ENCODE data around the gene SHMT2. TPM values are rescaled to one million over a fixed set of nuclear protein-coding genes. Genes with fewer than 3 reads are reported as not detected.

SHMT2 gene
- total and polyA plus RNA-seq, 9 of the 15 experiments (the other 6 are each of a cell fraction or from before 2014, with no cell fraction given): 46.1 to 319 (median 115) TPM

DNA sequence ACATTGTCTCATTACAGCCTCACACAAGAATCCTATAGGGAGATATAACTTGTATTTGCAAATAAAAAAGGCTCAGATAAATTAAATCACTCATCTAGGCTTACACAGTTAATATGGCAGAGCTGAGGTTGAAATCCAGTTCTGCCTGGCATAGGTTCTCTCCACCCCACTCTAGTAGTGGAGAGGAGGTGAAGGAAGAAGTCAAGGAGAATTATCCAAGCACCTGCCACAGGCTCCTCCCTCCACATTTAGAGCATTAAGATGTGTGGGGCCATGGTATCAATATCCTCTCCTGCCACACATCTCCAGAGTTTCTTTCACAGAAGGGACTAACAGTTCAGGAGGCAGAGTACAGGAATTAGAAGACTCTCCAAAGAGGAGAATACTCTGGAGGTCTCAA lies 44.0 kb downstream of the SHMT2 start:
- H3K27ac ChIP-seq (ENCODE audit: extremely low read depth, low read depth, low read length): no peak overlapping the region
- FAIRE-seq (no peak), DNase-seq (ENCODE audit: extremely low read depth in 1 of 4, low spot score in 3 of 4) (no peak), ATAC-seq (no peak)
- H3K79me2 ChIP-seq (ENCODE audit: control insufficient read depth, insufficient read depth, low read length): no peaks in the 10 kb centered on the region
- H3K27me3 ChIP-seq (ENCODE audit: control insufficient read depth in 2 of 2, insufficient read depth in 2 of 2, low read length in 2 of 2): no peaks in the 10 kb centered on the region
- H3K4me3 ChIP-seq: no peak overlapping the region
- H3K36me3 ChIP-seq (ENCODE audit: control insufficient read depth, insufficient read depth, low read length): peaks cover 35% of the 10 kb centered on the region; the same call in 2 of the 3 replicates
- BruUV-seq (replicated peaks): no TSS peak
- H4K20me1 ChIP-seq (replicated peaks; ENCODE audit: control insufficient read depth, insufficient read depth, low read length): no peaks in the 10 kb centered on the region
- peaks cover 5 to 11% of the 10 kb centered on the region in 2 experiments; a peak in 4 of 5 replicates for H3K4me1 ChIP-seq (replicated peaks in 1 of 2; ENCODE audit: control insufficient read depth in 2 of 2, insufficient read depth in 2 of 2, low read length in 2 of 2)
- ChIA-PET POLR2A (interaction anchor here (0.6 to 1.2 kb wide), 2 partner anchors 9 to 285 kb away, joined by 3 to 4 read pairs; no protein-coding TSS in a partner anchor), CTCF (ENCODE audit: low intra/inter-chr PET ratio) (no interaction called here)
- no peak overlapping the region for H2AFZ ChIP-seq (ENCODE audit: low read depth, low read length)
- no peak overlapping the region for H3K4me2 ChIP-seq (ENCODE audit: insufficient read depth, low read length)
- H3K9ac ChIP-seq (ENCODE audit: insufficient read depth in 1 of 2, low read depth in 2 of 2, low read length in 2 of 2): no peak overlapping the region
- intact Hi-C loops (cut with micrococcal nuclease): no loop called here
- H3K9me1 ChIP-seq (ENCODE audit: control insufficient read depth, insufficient read depth, low read length): no peaks in the 10 kb centered on the region
- in situ Hi-C loops (cut with MboI): no loop called here
- H3K9me3 ChIP-seq (replicated peaks; ENCODE audit: control insufficient read depth, insufficient read depth, low read depth, low read length): no peaks in the 10 kb centered on the region
- TF ChIP-seq RBM14 (IDR thresholded peaks at IDR 0.05; ENCODE audit: borderline replicate concordance, insufficient read depth, low read depth, low read length): no peak
- no peak for TF ChIP-seq CGGBP1 (CRISPR knock-in tag; IDR thresholded peaks at IDR 0.05)
- no peak for TF ChIP-seq CEBPZ (IDR thresholded peaks at IDR 0.05; ENCODE audit: borderline replicate concordance, low read depth, low read length)
- TF ChIP-seq FUS (optimal IDR thresholded peaks at IDR 0.05; ENCODE audit: low read depth, low read length): no peak
- no peak for TF ChIP-seq SMARCA4 (IDR thresholded peaks at IDR 0.05)
- TF ChIP-seq ZSCAN29 (IDR thresholded peaks at IDR 0.05): no peak
- TF ChIP-seq PHTF2 (CRISPR knock-in tag; IDR thresholded peaks at IDR 0.05): no peak

Measured in K562 (cell line).